ENCODE results near the gene MARCKS. TPM values are rescaled to one million over a fixed set of nuclear protein-coding genes. Genes with fewer than 3 reads are reported as not detected.

MARCKS gene
- total and polyA plus RNA-seq, 2 of the 13 experiments (the other 11 are each of a cell fraction or from before 2014, with no cell fraction given), result 30.5 to 39.5 TPM

DNA sequence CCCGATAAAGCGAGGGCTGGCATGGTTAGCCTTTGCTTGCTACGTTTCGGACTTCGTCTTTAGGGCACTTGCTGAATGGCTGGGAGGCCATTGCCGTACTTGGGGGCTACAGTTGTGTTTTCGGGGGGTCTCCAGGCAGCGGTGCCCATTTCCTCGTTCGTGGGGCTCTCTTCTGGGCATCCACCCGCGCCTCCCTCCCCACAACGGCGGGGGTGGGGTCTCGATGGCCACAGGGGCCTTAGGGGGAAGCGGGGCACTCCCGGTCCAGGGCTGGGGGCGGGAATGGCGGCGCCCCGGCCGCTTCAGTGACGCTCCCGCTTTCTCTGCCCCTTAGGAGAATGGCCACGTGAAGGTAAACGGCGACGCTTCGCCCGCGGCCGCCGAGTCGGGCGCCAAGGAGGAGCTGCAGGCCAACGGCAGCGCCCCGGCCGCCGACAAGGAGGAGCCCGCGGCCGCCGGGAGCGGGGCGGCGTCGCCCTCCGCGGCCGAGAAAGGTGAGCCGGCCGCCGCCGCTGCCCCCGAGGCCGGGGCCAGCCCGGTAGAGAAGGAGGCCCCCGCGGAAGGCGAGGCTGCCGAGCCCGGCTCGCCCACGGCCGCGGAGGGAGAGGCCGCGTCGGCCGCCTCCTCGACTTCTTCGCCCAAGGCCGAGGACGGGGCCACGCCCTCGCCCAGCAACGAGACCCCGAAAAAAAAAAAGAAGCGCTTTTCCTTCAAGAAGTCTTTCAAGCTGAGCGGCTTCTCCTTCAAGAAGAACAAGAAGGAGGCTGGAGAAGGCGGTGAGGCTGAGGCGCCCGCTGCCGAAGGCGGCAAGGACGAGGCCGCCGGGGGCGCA lies 2.4 kb downstream of the MARCKS start (continued):
- TF ChIP-seq HOXA7 (CRISPR knock-in tag; IDR thresholded peaks at IDR 0.05) (no peak), ZNF317 (CRISPR knock-in tag; IDR thresholded peaks at IDR 0.05) (peak; percentile 49; the same call in 1 of the 2 replicates), MAFK (conservative IDR thresholded peaks at IDR 0.05 in 1 of 2, IDR thresholded peaks at IDR 0.05 in 1 of 2; ENCODE audit: low read length in 2 of 2) (no peak), KLF6 (CRISPR knock-in tag; IDR thresholded peaks at IDR 0.05) (no peak), MED13 (CRISPR knock-in tag; IDR thresholded peaks at IDR 0.05) (peak; percentile 24; the same call in 1 of the 2 replicates), NAIF1 (CRISPR knock-in tag; IDR thresholded peaks at IDR 0.05; ENCODE audit: borderline replicate concordance) (no peak), ZNF547 (CRISPR knock-in tag; IDR thresholded peaks at IDR 0.05) (no peak), FOXK1 (CRISPR knock-in tag; IDR thresholded peaks at IDR 0.05; ENCODE audit: borderline replicate concordance, low read depth) (0 out of 2 replicates have a peak, but pooled peaks have one; percentile 30), RBAK (CRISPR knock-in tag; IDR thresholded peaks at IDR 0.05) (no peak), KLF15 (CRISPR knock-in tag; IDR thresholded peaks at IDR 0.05; ENCODE audit: borderline replicate concordance) (no peak), ZNF841 (CRISPR knock-in tag; IDR thresholded peaks at IDR 0.05; ENCODE audit: borderline replicate concordance) (no peak), HNF1B (CRISPR knock-in tag; IDR thresholded peaks at IDR 0.05) (no peak), HNRNPL (IDR thresholded peaks at IDR 0.05; ENCODE audit: low read depth, low read length) (0 out of 2 replicates have a peak, but pooled peaks have one; percentile 79), ISL2 (CRISPR knock-in tag; IDR thresholded peaks at IDR 0.05) (no peak), PHB2 (IDR thresholded peaks at IDR 0.05; ENCODE audit: partially characterized antibody) (no peak), MYC (CRISPR knock-in tag; IDR thresholded peaks at IDR 0.05; ENCODE audit: borderline replicate concordance) (no peak), ZFY (CRISPR knock-in tag; IDR thresholded peaks at IDR 0.05) (peak; percentile 58), ONECUT2 (CRISPR knock-in tag; IDR thresholded peaks at IDR 0.05) (0 out of 2 replicates have a peak, but pooled peaks have one; percentile 2), ZNF281 (CRISPR knock-in tag; IDR thresholded peaks at IDR 0.05; ENCODE audit: borderline replicate concordance) (0 out of 2 replicates have a peak, but pooled peaks have one; percentile 15), CREM (IDR thresholded peaks at IDR 0.05) (no peak), CREM (CRISPR knock-in tag; IDR thresholded peaks at IDR 0.05) (no peak), BRCA1 (CRISPR knock-in tag; IDR thresholded peaks at IDR 0.05) (no peak; the same call in 1 of the 2 replicates), CBX5 (CRISPR knock-in tag; IDR thresholded peaks at IDR 0.05; ENCODE audit: borderline replicate concordance) (no peak)
- TF ChIP-seq, protein P1, sequence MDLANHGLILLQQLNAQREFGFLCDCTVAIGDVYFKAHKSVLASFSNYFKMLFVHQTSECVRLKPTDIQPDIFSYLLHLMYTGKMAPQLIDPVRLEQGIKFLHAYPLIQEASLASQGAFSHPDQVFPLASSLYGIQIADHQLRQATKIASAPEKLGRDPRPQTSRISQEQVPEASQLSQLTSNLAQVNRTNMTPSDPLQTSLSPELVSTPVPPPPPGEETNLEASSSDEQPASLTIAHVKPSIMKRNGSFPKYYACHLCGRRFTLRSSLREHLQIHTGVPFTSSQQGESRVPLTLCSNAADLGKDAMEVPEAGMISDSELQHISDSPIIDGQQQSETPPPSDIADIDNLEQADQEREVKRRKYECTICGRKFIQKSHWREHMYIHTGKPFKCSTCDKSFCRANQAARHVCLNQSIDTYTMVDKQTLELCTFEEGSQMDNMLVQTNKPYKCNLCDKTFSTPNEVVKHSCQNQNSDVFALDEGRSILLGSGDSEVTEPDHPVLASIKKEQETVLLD (CRISPR knock-in tag; IDR thresholded peaks at IDR 0.05; ENCODE audit: low read depth), result 0 out of 2 replicates have a peak, but pooled peaks have one; percentile 3
